RPMI7951 (cell line): ENCODE results near the gene MYH16. TPM values are rescaled to one million over a fixed set of nuclear protein-coding genes. Genes with fewer than 3 reads are reported as not detected.
"Not testable (repeated sequence)": the region's sequence is repeated elsewhere in the genome, so short reads cannot be mapped to it uniquely, and the experiment has no call there.

ENCODE experiments used
- DNase-seq: peaks from one replicate; pipeline ENCODE4 v3.0.0-alpha.2; 2012; ENCODE audit warnings: low read depth
- total RNA-seq: library from RNA; depleted of rRNA; stranded (reverse); fragments of >200 nt; shearing (Covaris generic); gene quantifications from 2 replicates; pipeline ENCODE4 v1.2.3, GENCODE V29; 2014; rRNA removed

Gene MYH16
- total RNA-seq, 1 experiment from 2014 or later: 1.1 TPM

GRCh38 chr7:99355098-99355497 lies 82.5 kb downstream of the MYH16 start:
- DNase-seq: no peak

DNA sequence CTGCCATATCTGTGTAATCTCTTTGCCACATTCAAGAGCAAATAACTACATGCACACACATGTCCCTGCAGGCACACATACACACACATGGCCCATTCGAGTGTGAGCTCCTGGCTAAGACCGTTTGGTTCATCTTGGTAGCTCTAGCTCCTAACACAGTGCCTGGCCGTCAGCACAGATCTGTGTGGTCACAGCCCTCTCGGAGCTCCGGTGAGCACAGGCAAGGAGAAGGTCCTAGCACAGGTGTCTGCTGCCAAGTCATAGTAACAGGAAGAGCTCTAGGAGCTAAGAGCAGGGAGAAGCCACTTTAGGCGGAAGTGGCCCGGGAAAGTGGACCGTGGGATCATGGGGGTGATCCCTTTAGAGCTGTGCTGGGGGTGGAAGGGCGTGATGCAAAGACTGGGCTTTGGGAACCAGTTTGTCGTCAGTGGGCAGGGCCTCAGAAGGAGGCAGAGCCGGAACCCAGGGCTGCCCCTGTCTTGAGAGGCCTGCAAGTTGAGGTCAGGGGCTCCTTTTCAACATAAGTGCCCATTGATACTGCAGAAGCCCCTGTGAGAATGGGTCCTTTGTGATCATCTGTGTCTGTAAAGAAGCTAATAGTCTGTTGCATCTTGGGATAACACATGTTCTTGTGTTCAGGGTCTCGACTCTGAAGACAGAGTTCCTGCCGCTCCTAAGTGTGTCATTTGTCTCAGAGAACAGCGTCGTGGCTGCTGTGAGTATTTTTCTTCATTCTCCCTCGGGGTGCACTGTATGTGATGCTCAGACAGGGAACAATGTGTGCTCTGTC lies 85.3 kb downstream of the MYH16 start:
- peak; percentile 72 for DNase-seq

DNA sequence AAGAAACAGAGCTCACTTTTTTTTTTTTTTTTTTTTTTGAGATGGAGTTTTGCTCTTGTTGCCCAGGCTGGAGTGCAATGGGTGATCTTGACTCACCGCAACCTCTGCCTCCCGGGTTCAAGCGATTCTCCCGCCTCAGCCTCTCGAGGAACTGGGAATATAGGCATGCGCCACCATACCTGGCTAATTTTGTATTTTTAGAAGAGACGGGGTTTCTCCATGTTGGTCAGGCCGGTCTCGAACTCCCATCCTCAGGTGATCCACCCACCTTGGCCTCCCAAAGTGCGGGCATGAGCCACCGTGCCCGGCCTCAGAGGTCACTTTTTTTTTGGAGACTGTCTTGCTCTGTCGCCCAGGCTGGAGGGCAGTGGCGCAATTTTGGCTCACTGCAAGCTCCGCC lies 85.9 kb downstream of the MYH16 start:
- not testable (repeated sequence) for DNase-seq

GRCh38 chr7:99359465-99360154 lies 87.0 kb downstream of the MYH16 start:
- no peak for DNase-seq

Other genes starting within 250 kb of the MYH16 start
- 14.5 and 15.9 TPM in 2 replicates for gene SMURF1, start 128.7 kb upstream of the MYH16 start, total RNA-seq
- not detected in 2 replicates for gene KPNA7, start 64.7 kb upstream of the MYH16 start, total RNA-seq
- gene ARPC1A, start 53.1 kb downstream of the MYH16 start, total RNA-seq: 251 and 266 TPM in 2 replicates
- gene ARPC1B, start 101.9 kb downstream of the MYH16 start, total RNA-seq: 248 and 283 TPM in 2 replicates
- 82.1 and 129 TPM in 2 replicates for gene PDAP1, start 135.8 kb downstream of the MYH16 start, total RNA-seq
- gene BUD31, start 136.1 kb downstream of the MYH16 start, total RNA-seq: 210 and 240 TPM in 2 replicates
- 4.4 and 4.9 TPM in 2 replicates for gene PTCD1, start 166.0 kb downstream of the MYH16 start, total RNA-seq
- 21.7 and 22.6 TPM in 2 replicates for gene CPSF4, start 166.1 kb downstream of the MYH16 start, total RNA-seq
- gene ATP5MF, start 193.3 kb downstream of the MYH16 start, total RNA-seq: 2,749 and 4,266 TPM in 2 replicates
- 7.2 and 7.7 TPM in 2 replicates for gene ZNF789, start 200.1 kb downstream of the MYH16 start, total RNA-seq
- 15.9 and 19.2 TPM in 2 replicates for gene ZNF394, start 227.4 kb downstream of the MYH16 start, total RNA-seq
- 12.7 and 15.4 TPM in 2 replicates for gene ZKSCAN5, start 231.8 kb downstream of the MYH16 start, total RNA-seq